GM18502 (cell line): Measurements from ENCODE around the gene TRMO.

Experiments used
- ATAC-seq: cut with Tn5 transposase; IDR thresholded peaks from one replicate; pipeline ENCODE4 v1.9.1; 2021; ENCODE audit warnings: mild to moderate bottlenecking; ENCODE audit not compliant: unreplicated experiment, poor library complexity

Gene TRMO

DNA sequence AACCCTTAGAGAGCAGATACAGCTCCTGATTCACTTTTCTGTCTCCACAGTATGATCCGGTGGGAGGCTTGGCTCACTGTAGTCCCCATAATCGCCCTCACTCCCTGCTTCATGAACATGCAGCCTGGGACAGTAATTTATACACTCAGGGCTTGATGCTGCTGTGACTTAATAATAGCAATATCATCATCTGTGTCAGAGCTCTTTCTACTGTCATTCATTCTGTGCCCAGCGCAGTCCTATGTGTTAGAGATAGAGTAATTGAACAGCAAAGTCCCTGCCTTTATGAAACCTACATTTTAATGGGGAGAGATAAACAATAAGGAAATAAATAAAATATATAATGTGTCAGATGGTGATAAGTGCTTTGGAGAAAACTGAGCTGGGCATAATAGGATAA, 18.4 kb upstream of the TRMO start:
- no peak for ATAC-seq

DNA sequence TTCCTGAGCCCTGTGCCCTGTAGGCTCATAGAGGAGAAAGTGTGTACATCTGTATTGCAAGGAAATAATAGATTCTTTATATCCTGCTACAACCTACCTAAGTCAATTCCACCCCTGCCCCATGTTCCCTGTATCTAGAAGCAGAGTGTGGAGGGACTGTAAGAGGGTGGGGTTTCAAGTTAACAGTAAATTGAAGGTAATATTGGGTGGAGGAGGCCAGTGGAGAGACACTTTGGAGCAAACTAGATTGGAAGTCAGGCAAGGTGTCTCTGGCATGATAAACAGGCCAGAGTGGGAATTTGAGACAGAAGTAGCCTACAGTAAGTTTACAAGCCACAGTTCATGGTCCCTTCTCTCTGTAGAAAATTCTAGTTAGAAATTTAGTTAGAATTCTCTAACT, 17.9 kb upstream of the TRMO start:
- no peak for ATAC-seq

DNA sequence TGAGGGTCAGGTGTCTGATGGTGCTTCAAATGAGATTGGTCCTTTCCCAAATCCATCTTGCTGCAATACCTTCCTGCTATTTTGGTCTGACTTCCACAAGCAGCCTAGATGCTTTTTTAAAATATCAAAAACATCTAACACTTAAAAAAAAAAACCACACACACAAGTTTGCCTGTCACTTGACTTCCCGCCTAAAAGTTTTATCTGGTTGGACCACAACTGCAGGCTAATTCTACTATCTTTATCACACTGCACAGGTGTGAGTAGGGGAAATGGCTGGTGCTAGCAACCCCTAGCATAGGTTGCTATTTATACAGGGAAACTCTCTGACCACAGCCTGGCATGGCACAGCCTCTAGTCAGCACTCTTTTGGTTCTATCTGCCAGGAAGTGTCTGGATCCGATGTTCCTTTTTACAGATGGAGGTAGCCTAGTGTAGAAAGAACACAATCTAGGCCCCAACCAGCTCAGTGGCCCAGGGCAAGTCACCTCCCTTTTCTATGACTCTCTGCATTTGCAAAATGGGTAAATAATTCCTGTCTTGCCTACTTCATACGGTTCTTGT, 15.9 kb upstream of the TRMO start, which contains the start of gene HEMGN:
Gene HEMGN (minus strand): TSS at position 92 of the 564 bp plus-strand sequence. CDS start 36 bp downstream, at position 56.
- peak; percentile 58 for ATAC-seq

- no peak for ATAC-seq
Measured at GRCh38 chr9:97936998-97937397, 14.7 kb upstream of the TRMO start.

DNA sequence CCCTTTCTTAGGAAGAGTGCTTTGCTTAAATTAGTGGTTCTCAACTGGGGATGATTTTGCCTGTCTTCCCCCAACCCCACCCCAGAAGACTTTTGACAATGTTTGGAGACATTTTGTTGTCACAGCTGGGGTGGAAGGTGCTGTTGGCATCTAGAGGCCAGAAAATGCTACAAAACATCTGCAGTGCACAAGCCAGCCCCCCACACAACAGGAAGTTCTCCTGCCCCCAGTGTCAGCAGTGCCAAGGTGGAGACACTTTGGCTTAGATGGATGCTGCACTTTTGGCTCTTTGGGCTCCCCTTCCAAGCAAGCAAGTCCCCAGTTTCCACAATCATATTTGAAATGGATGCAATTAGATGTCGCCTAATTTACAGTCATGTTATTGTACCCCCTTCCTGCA, 13.0 kb upstream of the TRMO start:
- ATAC-seq, result no peak

DNA sequence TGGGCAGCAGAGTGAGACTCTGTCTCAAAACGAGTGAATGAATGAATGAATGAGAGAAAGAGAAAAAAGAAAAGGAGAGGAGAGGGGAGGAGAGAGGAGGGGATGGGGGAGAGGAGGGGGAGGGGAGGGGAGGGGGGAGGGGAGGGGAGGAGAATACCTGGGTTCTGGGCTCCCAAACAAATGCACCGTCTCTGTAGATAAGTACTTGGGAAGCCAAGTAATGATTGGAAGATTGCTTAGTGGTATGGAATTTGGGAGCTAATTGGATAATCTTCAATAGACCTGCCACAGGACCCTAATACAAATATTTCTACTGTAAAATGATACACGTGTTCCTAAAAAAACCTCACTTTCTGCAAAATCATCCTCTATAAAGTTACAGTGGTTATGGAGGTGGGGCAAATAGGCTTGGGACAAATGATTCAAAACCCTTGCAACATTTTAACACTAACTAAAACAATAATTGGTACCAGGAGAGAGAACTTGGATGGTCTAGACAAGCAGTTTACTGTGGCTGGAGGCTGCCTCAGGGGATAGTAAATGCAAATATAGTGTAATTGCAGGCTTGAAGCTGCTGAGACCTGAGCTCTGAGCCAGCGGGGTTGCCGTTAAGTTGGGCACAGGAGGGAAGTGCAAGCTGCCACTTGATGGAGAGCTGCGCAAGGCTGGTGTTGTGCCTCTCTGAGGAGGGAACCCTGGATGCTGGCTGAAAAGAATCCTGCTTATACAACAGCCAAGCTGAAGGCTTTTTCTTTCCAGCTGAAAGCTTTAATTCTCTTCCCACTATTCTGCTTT, 12.2 kb upstream of the TRMO start:
- ATAC-seq, result no peak

DNA sequence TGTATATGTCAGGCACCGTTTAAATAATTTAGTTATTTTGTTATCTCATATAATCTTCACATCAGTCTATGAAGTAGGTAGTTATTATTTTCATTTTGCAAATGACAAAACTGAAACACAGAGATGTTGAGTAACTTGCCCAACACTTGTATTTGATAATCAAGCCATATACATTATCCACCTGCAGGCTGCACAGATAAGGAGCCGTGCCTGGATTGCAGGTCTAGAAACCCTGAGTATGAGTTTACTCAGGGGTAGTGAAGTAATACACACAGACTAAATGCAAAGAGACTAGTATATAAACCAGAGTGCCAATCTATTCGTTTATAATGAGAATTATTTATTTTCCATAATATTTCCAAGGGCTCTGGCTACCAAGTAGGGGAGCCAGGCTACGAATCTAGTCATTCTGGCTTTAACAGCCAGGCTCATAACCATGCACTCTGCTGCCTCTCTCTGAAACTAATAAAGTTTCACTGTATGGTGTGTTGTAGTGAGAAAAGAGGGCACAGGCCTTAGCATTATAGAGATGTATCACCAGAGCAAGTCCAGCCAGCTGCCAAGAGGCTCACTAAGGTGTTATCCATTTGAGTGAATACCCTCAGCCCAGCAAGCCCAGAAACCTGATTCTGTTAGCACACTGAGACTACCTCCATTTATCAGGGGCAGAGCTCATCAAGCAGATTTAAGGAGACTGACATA, 11.1 kb upstream of the TRMO start:
- ATAC-seq, result no peak

DNA sequence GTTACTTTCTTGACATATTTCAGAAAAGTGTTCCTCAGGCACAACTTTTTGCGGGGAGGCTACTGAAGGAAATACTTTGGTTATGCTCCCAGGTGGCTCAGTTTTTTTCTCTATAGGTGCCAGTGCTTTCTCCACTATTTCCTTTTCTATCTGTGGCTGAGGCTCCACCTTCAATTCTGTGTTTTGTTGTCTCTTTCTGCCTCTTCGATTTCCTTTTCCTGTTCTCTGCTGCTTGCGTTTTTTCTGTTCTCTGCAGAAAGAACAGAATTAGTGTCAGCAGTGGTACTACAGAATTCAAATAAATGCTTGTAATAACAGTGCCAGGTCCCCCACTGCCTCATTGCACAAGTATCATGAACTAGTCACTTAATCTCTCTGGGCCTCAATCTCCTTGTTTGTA, 8.7 kb upstream of the TRMO start:
- no peak for ATAC-seq

DNA sequence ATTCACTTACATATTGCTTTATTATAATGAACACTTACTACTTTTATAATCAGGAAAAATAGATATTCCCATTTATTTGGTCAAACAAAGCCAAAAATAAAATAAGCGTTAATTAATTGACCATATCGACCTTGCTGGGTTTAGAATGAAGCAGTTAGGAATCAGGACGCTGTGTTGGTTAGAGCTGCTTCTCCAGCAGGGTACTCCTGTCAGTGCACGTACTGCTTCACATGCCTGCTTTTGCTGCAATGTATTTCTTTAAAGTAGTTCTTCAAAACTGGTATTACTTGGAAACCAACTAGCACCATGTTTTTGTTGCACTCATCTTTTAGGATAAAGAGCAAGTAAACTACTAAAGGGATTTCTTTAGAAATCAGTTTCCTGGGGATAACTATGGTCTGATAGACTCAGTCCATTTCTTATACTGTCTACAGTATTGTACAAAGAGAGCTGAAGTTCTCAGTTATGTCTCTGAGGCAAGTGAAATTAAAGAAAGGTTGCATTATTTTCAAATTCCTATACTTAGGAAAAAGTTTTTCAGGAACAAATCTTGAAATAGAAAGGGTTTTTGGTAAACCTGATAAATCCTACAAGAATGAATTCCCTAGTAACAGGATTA, 6.8 kb upstream of the TRMO start:
- no peak for ATAC-seq

DNA sequence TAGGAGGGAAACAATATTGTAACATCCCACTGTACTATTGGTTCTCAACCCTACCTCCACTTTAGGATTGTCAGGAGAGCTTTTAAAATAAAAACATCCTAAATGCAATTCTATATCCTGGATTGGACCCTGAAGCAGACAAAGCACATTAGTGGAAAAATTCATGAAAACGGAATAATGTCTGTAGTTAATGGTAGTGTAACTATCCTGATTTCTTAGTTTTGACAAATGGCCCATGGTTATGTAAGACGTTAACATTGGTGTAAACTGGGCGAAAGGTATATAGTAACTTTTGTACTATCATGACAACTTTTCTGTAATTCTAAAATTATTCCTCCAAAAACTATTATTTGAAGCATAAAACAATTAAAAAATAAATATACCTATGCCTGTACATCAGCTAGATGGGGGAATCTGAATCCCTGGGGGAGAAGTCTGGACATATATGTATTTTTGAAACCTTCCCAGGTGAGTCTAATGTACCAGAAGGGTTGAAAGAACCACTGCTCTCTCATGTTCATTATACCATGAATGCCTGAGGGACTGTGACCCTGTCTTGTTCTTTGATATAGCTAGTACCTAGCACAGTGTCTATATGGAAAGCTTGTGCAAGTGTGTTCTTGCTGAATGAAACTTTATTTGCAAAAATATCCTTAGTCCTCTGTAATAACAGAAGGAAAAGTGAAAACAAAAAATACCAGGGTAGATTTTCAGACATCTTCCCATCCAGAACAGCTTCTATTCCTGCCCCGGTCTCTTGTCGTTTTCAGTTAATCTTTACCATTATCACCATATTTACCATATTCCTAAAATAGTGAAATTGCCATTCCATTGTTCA, 3.4 kb upstream of the TRMO start:
- ATAC-seq, result no peak

- ATAC-seq, result no peak
Measured at GRCh38 chr9:97924386-97924785, 2.1 kb upstream of the TRMO start.

- ATAC-seq, result peak; percentile 28
Measured at GRCh38 chr9:97923529-97924108, 1.3 kb upstream of the TRMO start.

DNA sequence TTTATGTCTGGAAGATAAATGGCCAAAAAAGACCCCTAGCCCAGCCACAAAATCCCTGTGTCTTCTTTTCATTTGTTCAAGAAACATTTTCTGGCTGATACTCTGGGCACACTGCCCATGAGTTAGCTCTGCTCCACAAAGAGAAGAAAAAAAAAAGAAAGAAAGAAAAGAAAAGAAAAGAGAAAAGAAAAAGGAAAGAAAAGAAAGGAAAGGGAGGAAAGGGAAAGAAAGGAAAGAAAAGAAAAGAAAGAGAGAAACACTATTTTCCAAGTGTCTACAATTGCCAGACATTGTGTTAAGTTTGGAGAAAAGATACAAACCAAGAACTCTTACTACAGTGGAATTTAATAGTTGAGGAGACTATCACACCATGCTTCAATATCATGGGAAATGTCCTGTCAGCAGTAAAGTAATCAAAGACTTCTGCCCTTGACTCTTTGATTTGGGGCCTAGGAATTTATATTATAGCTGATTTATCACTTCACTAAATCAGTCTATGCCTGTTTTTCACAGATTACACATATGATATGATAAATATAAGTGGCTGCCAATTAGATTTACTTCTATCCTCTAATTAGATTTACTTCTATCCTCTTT, 3.0 kb downstream of the TRMO start:
- no peak for ATAC-seq

- no peak for ATAC-seq
Measured at GRCh38 chr9:97918611-97919010, 3.7 kb downstream of the TRMO start.

DNA sequence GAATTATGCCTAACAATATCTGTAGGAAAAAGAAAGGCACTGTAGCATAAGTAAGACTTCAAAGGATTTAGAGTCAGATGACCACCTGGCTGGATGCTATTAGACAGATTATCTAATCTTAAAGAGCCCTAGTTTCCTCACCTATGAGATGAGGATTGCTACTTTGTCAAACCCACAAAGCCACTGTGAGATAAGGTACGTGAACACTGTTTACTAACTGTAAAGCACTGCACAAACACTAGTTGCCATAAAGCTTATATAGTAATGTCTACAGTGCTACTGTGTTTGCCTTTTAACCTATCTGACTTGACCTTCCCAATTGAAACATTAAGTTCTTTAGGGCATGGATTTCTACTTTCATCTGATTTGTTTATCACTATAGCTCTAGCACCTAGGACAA, 10.3 kb downstream of the TRMO start:
- no peak for ATAC-seq

GRCh38 chr9:97911528-97911927, 10.8 kb downstream of the TRMO start:
- ATAC-seq, result no peak

GRCh38 chr9:97910357-97910756, 11.9 kb downstream of the TRMO start:
- ATAC-seq, result no peak

DNA sequence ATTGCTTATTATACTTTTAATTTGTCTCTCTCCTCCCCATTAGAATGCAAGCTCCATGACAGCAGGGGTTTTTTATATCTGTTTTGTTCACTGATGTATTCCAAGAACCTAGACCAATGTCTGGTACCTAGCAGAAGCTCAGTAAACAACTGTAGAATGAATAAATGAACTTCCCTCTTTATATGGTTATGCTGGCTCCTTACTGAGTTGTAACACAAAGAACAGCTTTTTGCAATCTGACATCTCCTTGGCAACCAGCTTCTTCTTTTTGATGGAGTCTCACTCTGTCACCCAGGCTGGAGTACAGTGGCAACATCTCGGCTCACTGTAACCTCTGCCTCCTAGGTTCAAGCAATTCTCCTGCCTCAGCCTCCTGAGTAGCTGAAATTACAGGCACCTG, 13.6 kb downstream of the TRMO start:
- ATAC-seq, result no peak

DNA sequence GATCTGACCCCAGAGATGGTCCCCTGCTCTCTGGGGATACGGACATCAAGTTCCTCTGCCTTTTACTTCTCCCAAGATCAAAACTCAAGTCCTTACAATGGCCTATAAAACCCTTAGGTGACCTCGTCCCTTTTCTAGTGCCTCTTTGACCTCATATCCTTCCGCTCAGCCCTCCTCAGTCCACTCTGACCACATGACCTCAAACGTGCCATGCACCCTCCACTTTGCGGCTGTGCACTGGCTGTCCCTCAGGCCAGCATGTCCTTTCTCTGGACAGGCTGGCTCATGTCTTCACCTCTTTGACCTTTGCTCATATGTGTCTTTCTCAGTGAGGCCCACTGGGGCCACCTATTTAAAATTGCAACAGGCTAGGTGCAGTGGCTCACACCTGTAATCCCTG, 14.7 kb downstream of the TRMO start:
- ATAC-seq, result no peak
